NT2/D1 (cell line): Measurements from ENCODE around the gene NTN1.

Experiments
- DNase-seq: peaks from one replicate; pipeline ENCODE4 v3.0.0-alpha.2; 2011; ENCODE audit warnings: low read depth, low spot score
- H3K27me3 ChIP-seq: 2 replicates; pipeline ENCODE4 v1.6.0; 2011; ENCODE audit warnings: mild to moderate bottlenecking; ENCODE audit not compliant: insufficient read length, insufficient read depth
- H3K36me3 ChIP-seq: 2 replicates; pipeline ENCODE4 v1.6.1; 2011; ENCODE audit warnings: mild to moderate bottlenecking, low read length, mixed read lengths; ENCODE audit not compliant: insufficient read depth, insufficient read length
- H3K4me1 ChIP-seq: 2 replicates; pipeline ENCODE4 v1.5.1; 2011; ENCODE audit not compliant: insufficient read depth, insufficient read length
- H3K4me3 ChIP-seq: 2 replicates; pipeline ENCODE4 v1.5.1; 2011; ENCODE audit warnings: low read depth; ENCODE audit not compliant: insufficient read length
- H3K9ac ChIP-seq: 2 replicates; pipeline ENCODE4 v1.6.0; 2011; ENCODE audit warnings: low read depth; ENCODE audit not compliant: insufficient read length
- H3K9me3 ChIP-seq: 2 replicates; pipeline ENCODE4 v1.5.1; 2011; ENCODE audit warnings: mild to moderate bottlenecking, low read length; ENCODE audit not compliant: insufficient read depth
- SUZ12 ChIP-seq: IDR thresholded peaks from 2 replicates; pipeline ENCODE4 v1.6.1; 2011; ENCODE audit not compliant: insufficient read length, insufficient read depth; ENCODE audit errors: extremely low read depth
- YY1 ChIP-seq: IDR thresholded peaks from 2 replicates; pipeline ENCODE4 v1.6.1; 2011; ENCODE audit not compliant: insufficient read length, insufficient read depth
- ZNF274 ChIP-seq: IDR thresholded peaks from 2 replicates; pipeline ENCODE4 v1.6.1; 2011; ENCODE audit warnings: mild to moderate bottlenecking, low read depth, low read length

Gene NTN1

GRCh38 chr17:9269350-9270035 lies 248.2 kb downstream of the NTN1 start:
- no peaks in the 10 kb centered on the region for H3K9me3 ChIP-seq
- no peaks in the 10 kb centered on the region for H3K36me3 ChIP-seq
- no peak overlapping the region for H3K4me3 ChIP-seq
- peaks cover 2% of the 10 kb centered on the region for H3K4me1 ChIP-seq
- DNase-seq: no peak
- TF ChIP-seq ZNF274: no peak
- TF ChIP-seq SUZ12: no peak
- no peak for TF ChIP-seq YY1
- no peak overlapping the region for H3K9ac ChIP-seq
- H3K27me3 ChIP-seq: no peaks in the 10 kb centered on the region

- no peaks in the 10 kb centered on the region for H3K27me3 ChIP-seq
- H3K4me1 ChIP-seq: peaks cover 2% of the 10 kb centered on the region
- no peaks in the 10 kb centered on the region for H3K9me3 ChIP-seq
- no peak overlapping the region for H3K4me3 ChIP-seq
- no peak for TF ChIP-seq YY1
- no peak for TF ChIP-seq SUZ12
- TF ChIP-seq ZNF274: no peak
- no peaks in the 10 kb centered on the region for H3K36me3 ChIP-seq
- no peak for DNase-seq
- H3K9ac ChIP-seq: no peak overlapping the region
Observed at GRCh38 chr17:9270921-9271320, 249.6 kb downstream of the NTN1 start.

GRCh38 chr17:9271989-9272388 lies 250.7 kb downstream of the NTN1 start:
- TF ChIP-seq ZNF274 (no peak), YY1 (no peak), SUZ12 (no peak)
- Histone ChIP-seq H3K4me1 (peaks cover 2% of the 10 kb centered on the region), H3K9me3 (no peaks in the 10 kb centered on the region), H3K36me3 (no peaks in the 10 kb centered on the region), H3K4me3 (no peak overlapping the region), H3K27me3 (no peaks in the 10 kb centered on the region), H3K9ac (no peak overlapping the region)
- DNase-seq: no peak

GRCh38 chr17:9272501-9273200 lies 251.3 kb downstream of the NTN1 start:
- Histone ChIP-seq H3K4me1 (peaks cover 2% of the 10 kb centered on the region), H3K9me3 (no peaks in the 10 kb centered on the region), H3K9ac (no peak overlapping the region), H3K27me3 (no peaks in the 10 kb centered on the region), H3K36me3 (no peaks in the 10 kb centered on the region), H3K4me3 (no peak overlapping the region)
- TF ChIP-seq ZNF274 (no peak), SUZ12 (no peak), YY1 (no peak)
- DNase-seq: no peak

- Histone ChIP-seq H3K27me3 (no peaks in the 10 kb centered on the region), H3K9ac (no peak overlapping the region), H3K36me3 (no peaks in the 10 kb centered on the region), H3K4me3 (no peak overlapping the region), H3K4me1 (peaks cover 2% of the 10 kb centered on the region), H3K9me3 (no peaks in the 10 kb centered on the region)
- no peak for DNase-seq
- no peak for TF ChIP-seq ZNF274
- TF ChIP-seq YY1: no peak
- TF ChIP-seq SUZ12: no peak
Observed at GRCh38 chr17:9273428-9274391, 252.4 kb downstream of the NTN1 start.

- no peak for DNase-seq
- Histone ChIP-seq H3K36me3 (no peaks in the 10 kb centered on the region), H3K27me3 (no peaks in the 10 kb centered on the region), H3K9me3 (no peaks in the 10 kb centered on the region), H3K4me1 (peaks cover 2% of the 10 kb centered on the region), H3K4me3 (no peak overlapping the region), H3K9ac (no peak overlapping the region)
- TF ChIP-seq YY1 (no peak), ZNF274 (no peak), SUZ12 (no peak)
Observed at GRCh38 chr17:9274973-9275372, 253.7 kb downstream of the NTN1 start.

- Histone ChIP-seq H3K4me1 (no peaks in the 10 kb centered on the region), H3K4me3 (no peak overlapping the region), H3K9me3 (no peaks in the 10 kb centered on the region), H3K27me3 (no peaks in the 10 kb centered on the region), H3K36me3 (no peaks in the 10 kb centered on the region), H3K9ac (no peak overlapping the region)
- TF ChIP-seq SUZ12 (no peak), YY1 (no peak), ZNF274 (no peak)
- DNase-seq: no peak
Observed at GRCh38 chr17:9279893-9280292, 258.6 kb downstream of the NTN1 start.
